IPS-NIHi7 (cell line): ENCODE data around the gene RAP1B.
"Not testable (repeated sequence)": the region's sequence is repeated elsewhere in the genome, so short reads cannot be mapped to it uniquely, and the experiment has no call there.

Experiments
- DNase-seq: peaks from one replicate; pipeline ENCODE4 v3.0.0; 2012; ENCODE audit warnings: mixed read lengths; ENCODE audit errors: extremely low spot score

RAP1B gene

GRCh38 chr12:68633614-68634558 lies 23.2 kb downstream of the RAP1B start:
- DNase-seq, result no peak

- no peak for DNase-seq
Measured at GRCh38 chr12:68636268-68636667, 25.6 kb downstream of the RAP1B start.

- DNase-seq, result not testable (repeated sequence)
Measured at GRCh38 chr12:68637439-68637838, 26.7 kb downstream of the RAP1B start.

- no peak for DNase-seq
Measured at GRCh38 chr12:68638171-68638570, 27.5 kb downstream of the RAP1B start.

- no peak for DNase-seq
Measured at GRCh38 chr12:68638721-68639395, 28.2 kb downstream of the RAP1B start.

- DNase-seq, result no peak
Measured at GRCh38 chr12:68639396-68639767, 28.7 kb downstream of the RAP1B start.

GRCh38 chr12:68641138-68641537 lies 30.4 kb downstream of the RAP1B start:
- no peak for DNase-seq

GRCh38 chr12:68646484-68646883 lies 35.8 kb downstream of the RAP1B start:
- no peak for DNase-seq

- no peak for DNase-seq
Measured at GRCh38 chr12:68647507-68647906, 36.8 kb downstream of the RAP1B start.

GRCh38 chr12:68648179-68648578 lies 37.5 kb downstream of the RAP1B start:
- no peak for DNase-seq

- no peak for DNase-seq
Measured at GRCh38 chr12:68665016-68665569, 54.4 kb downstream of the RAP1B start.

- no peak for DNase-seq
Measured at GRCh38 chr12:68667291-68667690, 56.6 kb downstream of the RAP1B start.

- no peak for DNase-seq
Measured at GRCh38 chr12:68667896-68668295, 57.2 kb downstream of the RAP1B start.

- DNase-seq, result no peak
Measured at GRCh38 chr12:68671179-68671578, 60.5 kb downstream of the RAP1B start.

GRCh38 chr12:68673788-68674187 lies 63.1 kb downstream of the RAP1B start:
- no peak for DNase-seq

- no peak for DNase-seq
Measured at GRCh38 chr12:68674376-68674775, 63.7 kb downstream of the RAP1B start.

- DNase-seq, result peak; percentile 8
Measured at GRCh38 chr12:68675101-68675842, 64.6 kb downstream of the RAP1B start.

- not testable (repeated sequence) for DNase-seq
Measured at GRCh38 chr12:68676854-68677253, 66.2 kb downstream of the RAP1B start.

GRCh38 chr12:68686262-68686594 lies 75.5 kb downstream of the RAP1B start:
- DNase-seq, result no peak

GRCh38 chr12:68686595-68687521 lies 76.2 kb downstream of the RAP1B start, which contains the start of gene NUP107:
NUP107 (plus strand) TSS chr12:68686978; CDS start chr12:68687066, 88 bp downstream.
- peak; percentile 99 for DNase-seq

- no peak for DNase-seq
Measured at GRCh38 chr12:68695454-68695853, 84.8 kb downstream of the RAP1B start.
